SW480 (cell line): Measurements from ENCODE around the gene IMP3.
A peak's percentile ranks its signal among the peaks of the same experiment; 100 is the strongest.
"Not testable (repeated sequence)": the region's sequence is repeated elsewhere in the genome, so short reads cannot be mapped to it uniquely, and the experiment has no call there.

Experiments
- DNase-seq: peaks from one replicate; pipeline ENCODE4 v3.0.0-alpha.2; 2016; ENCODE audit warnings: low spot score

IMP3 gene

DNA sequence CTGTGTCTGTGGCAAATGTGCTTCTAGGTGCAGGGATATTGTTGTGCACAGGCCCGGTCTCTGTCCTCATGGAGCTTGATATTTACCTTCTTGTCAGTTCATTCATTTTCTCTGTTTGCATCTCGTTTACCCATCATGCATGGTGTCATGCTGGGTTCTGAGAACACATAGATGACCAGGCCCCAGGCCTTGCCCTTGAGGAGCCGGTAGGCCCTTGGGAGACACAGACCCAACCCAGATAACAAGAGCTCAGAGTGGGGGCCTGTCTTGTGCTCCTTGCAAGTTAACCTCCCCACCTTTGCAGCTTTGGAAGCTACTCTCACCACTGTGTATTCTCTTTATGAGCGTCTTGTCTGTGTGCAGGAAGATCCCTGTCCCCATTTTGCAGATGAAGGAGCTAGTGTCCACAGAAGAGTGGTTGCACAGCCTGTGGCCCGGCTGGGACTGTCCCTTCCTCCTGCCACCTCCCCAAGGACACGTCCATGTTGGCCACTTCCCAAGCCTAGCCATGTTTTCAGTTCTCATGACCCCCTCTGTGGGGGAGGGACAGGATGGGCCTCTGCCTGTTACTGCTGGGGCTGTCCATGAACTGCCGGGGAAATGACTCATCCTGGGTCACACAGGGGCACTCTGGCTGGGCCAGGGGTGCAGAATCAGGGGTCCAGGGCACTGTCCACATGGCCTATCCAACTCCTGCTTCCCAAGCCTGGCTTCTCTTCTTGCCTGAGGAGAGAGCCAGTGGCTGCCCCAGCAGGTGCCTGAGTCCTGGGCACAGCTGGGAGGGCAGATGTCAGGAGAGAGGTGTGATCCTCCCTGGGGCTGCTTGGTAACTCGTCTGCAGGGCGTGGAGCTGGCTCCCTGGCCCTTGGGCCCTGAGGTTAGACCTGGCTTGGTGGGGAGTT lies 11.1 kb upstream of the IMP3 start:
- DNase-seq, result no peak

DNA sequence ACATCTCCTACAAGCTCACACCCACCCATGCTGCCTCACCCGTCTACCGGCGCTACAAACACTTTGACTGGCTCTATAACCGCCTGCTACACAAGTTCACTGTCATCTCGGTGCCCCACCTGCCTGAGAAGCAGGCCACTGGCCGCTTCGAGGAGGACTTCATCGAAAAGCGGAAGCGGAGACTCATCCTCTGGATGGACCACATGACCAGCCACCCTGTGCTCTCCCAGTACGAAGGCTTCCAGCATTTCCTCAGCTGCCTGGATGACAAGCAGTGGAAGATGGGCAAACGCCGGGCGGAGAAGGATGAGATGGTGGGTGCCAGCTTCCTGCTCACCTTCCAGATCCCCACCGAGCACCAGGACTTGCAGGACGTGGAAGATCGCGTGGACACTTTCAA lies 9.8 kb upstream of the IMP3 start:
- DNase-seq, result no peak

DNA sequence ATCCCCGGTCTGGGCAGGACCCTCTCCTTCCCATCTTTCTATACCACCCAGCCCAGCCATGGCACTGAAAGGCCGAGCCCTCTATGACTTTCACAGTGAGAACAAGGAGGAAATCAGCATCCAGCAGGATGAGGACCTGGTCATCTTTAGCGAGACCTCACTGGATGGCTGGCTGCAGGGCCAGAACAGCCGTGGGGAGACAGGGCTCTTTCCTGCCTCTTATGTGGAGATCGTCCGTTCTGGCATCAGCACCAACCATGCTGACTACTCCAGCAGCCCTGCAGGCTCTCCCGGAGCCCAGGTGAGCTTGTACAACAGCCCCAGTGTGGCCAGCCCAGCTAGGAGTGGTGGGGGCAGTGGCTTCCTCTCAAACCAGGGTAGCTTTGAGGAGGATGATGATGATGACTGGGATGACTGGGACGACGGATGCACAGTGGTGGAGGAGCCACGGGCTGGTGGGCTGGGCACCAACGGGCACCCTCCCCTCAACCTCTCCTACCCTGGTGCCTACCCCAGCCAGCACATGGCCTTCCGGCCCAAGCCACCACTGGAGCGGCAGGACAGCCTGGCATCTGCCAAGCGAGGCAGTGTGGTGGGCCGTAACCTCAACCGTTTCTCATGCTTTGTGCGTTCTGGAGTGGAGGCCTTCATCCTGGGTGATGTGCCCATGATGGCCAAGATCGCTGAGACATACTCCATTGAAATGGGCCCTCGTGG lies 9.2 kb upstream of the IMP3 start:
- no peak for DNase-seq

DNA sequence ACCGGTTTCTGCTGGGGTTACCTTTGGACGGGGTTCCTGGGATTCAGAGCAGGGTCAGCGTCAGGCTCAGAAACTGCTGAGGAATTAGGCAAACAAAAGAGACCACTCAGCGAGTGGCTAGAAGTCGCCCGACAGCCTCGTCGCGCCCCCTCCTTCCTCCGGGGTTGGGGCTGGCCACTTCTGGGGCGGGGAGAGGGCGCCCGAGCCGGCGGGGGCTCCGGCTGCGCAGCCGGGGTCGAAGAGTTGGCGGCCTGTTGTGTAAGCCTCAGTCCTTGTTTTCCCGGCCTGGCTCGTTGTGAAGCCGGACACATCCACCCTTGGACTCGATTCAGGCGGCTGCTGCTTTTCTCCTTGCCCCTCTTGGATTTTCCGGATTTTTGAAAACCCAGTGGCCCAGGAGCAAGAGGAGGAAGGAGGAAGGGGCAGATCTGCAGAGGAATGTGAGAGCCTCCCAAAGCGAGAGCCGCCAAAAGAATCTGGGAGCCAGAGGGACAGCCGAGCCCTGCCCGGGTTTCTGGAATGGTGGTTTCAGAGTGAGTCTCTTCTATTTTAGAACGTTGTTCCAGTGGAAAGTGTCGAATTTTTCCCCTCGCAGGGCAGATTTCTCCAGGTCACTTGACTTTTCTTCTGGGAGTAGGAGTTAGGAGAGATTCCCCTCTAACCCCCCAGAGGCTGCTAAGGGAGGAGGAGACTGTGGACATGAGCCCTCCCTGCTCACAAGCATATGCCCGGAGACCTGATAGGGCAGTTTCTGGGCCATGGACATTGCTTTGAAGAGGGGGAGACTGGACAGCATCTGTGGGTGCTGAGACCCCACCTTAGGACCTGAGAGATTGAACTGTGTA lies 8.4 kb upstream of the IMP3 start:
- no peak for DNase-seq

DNA sequence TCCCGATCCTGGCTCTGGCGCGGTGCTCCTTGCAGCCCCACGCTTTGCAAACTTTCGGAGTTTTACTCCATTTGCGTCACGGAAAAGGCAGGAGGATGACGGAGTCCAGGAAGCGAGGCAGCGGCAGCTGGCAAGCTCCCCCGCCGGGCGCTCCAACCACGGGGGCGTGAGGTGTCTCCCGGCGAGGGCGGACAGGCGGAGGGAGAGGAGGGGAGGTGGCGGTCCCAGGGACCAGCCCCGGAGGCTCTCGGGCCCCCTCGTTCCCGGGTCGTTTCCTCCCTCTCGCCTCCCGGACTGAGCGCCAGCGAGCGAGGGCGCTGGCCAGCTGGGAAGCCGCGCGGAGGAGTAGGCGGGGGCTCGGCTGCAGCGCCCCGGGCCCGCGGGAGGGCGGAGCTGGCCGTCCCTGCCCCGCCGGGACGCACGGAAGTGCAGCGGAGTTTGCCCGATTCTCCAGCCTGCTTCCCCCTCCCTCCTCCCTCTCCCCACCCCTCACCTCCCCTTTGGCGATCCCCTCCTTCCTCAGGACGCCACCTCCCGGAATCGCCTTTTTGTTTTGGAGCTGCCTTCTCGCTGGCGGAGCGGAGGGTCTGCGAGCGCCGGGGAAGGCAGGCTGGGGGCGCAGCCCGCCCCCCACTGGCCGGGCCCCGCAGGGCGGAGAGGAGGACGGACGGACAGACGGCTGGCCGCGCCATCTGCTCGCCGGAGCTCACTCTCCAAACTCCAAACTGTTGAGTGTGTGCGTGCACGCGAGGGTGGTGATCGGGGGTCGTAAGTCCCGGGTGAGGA lies 7.5 kb upstream of the IMP3 start, which contains the start of gene SNX33:
SNX33 (plus strand) TSS at position 543 of the 786 bp plus-strand sequence. CDS start 1,191 bp downstream, outside the sequence.
- DNase-seq, result peak; percentile 60

DNA sequence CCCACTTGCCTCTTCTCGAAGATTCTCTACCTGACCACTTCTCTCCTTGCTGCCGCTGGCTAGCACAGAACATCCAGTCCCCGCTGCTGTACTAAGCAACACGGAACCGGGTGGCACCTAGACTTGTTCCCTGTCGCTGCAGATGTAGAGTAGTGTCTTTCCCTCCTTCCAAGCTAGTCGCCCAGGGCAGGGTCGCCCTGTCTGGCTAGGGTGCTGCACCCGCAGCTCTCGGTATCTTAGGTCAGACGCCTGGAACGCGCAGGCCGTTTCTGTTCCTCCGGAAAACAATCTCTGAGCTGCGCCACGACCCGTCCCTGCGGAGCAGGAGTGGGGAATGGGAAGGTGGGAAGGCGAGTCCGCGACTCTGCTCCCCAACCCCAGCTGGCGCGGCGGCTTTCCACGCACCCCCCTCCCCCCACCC lies 6.9 kb upstream of the IMP3 start:
- no peak for DNase-seq

DNA sequence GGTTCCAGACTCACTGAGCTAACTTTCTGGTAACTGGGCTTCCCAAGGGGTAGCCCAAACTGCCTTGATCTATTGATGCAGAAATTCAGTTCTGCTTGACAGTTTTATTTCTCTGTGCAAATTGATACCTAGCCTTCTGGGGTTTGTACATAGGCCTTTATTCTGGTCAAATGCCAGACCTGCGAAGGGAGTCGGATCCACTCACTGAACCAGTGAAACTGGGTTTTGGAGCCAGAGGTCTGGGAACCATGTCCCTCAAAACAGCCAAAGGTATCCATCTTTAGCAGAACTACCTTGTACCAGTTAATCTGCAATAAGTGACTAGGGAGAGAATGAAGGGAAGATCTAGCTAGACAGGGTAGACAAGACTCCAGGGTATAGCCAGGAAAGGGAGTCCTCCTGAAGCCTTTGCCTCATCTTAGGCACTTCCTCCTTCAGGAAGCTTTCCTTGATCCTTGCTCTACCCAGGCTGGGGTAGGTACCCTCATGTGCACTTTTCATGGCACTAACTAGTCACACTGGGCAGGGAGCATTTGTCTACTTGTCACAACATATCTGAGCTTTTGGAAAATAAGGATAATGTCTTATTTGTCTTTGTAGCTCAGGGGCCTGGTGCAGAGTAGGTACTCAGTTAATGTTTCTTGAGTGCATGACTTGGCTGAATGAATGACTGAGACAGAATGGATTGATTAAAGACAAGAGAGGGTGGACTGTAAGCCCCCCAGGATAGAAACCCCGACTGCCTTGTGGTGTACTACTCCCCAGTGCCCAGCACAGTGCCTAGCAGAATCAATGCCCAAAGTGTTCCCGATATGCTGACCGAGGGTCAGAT lies 6.3 kb upstream of the IMP3 start:
- DNase-seq, result no peak

DNA sequence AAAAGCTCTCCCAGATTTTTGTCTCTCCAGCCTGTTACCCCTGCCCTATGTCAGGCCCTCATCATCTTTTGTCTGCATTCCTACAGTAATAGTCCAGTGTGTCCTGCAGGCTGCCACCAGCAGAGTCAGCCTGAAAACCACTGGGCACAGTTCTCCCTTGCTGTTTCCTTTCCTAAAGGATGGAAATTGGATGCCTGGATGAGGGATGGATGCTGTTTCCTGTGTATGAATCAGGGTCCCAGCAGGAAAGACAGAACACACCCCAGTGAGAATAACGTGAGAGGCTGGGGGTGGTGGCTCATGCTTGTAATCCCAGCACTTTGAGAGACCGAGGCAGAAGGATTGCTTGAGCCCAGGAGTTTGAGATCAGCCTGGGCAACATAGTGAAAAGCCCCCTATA lies 4.4 kb upstream of the IMP3 start:
- no peak for DNase-seq

DNA sequence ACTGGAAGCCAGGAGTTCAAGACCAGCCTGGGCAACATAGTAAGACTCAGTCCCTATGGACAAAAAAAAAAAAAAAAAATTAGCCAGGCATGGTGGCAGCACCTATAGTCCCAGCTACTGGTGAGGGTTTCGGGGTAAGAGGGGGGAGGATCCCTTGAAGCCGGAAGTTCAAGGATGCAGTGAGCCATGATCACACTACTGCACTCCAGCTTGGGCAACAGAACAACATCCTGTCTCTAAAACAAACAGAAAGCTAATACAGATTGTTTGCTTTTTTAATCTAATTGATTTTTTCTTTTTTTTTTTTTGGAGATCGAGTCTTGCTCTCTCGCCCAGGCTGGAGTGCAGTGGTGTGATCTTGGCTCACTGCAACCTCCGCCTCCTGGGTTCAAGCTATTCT lies 1.6 kb upstream of the IMP3 start:
- no peak for DNase-seq

DNA sequence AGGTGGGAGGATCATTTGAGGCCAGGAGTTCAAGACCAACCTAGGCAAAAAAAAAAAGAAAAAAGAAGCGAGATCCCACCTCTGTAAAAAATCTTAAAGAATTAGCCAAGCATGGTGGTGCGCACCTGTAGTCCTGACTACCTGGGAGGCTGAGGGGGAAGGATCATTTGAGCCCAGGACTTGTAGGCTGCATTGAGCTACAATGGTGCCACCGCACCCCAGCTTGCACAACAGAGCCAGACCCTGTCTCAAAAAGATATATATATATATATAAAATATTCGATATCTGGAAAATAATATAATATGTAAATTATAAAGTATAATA lies 1.1 kb upstream of the IMP3 start:
- no peak for DNase-seq

DNA sequence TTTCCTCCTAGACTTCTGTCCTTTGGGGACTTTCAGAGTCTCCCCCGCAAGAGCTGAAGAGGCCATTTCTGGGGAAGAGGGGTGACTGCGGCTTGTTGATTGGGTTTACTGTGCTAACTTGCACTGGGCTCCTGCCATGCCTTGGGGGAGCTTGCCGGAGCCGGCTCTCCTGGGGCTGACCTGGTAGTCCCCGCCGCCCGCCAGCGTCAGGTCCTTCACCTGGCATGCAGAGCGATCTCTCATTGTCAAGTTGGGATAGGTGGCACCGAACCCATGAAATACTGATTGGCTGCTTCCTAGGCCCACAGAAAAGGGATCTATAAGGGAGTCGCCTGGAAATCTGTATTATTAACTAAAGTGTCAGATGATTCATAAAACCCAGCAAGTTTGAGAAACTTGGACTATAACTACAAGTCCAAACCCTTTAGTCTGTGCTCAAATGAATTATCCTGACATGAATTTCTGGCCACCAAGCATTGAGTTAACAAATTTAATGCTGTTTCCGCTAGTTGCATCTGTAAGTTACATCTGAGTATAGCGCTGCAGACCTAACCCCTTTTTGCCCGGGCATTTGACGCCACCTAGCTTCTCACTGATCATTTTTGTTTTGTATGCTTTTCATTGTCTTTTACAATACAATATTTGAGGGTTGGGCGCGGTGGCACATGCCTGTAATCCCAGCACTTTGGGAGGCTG lies 607 bp upstream of the IMP3 start:
- DNase-seq, result peak; percentile 73

DNA sequence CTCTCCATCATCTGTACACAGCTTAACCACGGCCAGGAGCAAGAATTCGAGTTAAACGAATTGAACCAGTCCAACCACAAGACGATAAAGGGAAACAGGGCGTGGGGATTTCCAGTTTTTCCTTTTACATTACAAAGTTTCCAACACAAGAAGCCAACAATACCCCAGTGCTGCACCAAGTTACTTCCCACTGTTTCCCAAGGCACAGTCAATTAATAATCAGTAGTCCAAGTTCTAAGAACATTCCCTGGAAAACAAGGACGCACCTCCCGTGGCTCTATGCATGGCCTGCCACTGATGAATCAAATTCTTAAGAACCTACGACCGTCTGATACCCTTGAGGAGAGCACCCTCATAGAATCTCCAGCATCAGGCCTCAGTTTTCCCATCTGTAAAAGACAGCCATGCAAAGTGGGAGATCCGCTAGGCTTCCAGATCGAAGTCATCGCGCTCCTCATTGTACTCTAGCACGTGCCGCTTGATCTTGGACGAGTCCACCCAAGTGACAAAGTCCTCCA lies 774 bp downstream of the IMP3 start:
- no peak for DNase-seq

DNA sequence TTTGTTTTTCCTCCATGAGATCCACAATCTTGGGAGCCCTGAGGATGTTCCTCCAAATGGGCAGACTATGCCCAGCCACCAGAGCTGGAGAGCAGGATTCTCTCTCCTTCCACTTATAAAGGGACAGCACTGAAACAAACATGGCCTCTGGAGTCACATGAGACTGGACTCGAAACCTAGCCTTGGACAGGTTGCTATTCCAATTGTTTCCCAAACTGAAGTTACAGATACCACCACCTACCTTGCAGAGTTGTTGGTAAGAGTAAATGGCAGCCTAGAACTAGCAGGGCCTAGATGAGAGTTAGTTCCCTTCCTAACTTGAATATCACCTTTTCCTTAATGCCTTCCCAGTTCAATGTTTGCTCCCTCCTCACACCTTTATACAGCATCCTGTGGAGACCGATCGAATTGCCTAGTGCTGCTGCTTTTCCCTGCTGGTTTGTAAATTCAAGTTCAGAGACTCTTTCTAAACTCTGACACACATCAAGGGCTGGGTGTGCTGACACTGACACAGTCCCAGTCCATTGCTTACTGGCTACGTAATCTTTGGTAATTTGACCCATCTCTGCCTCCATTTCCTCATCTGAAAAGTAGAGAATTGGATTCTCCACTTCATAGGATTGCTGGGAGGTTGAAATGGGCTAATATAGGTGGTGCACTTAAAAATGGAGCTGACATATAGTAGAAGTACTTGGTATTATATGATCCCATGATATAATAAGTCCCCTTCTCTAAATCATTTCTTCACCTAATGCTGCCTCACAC lies 2.6 kb downstream of the IMP3 start:
- DNase-seq, result no peak

DNA sequence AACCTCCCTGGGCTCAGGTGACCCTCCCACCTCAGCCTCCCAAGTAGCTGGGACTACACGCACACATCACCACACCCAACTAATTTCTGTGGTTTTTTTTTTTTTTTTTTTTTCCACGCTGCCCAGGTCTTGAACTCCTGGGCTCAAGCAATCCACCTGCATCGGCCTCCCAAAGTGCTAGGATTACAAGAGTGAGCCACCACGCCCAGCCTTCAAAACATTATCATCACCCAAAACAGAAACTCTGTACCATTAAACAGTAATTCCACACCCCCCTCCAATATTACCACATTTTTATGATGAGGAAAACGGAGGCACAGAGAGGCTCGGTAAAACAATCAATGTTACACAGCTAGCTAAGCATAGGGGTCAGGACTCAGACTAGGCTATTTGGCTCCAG lies 4.0 kb downstream of the IMP3 start:
- DNase-seq, result no peak

DNA sequence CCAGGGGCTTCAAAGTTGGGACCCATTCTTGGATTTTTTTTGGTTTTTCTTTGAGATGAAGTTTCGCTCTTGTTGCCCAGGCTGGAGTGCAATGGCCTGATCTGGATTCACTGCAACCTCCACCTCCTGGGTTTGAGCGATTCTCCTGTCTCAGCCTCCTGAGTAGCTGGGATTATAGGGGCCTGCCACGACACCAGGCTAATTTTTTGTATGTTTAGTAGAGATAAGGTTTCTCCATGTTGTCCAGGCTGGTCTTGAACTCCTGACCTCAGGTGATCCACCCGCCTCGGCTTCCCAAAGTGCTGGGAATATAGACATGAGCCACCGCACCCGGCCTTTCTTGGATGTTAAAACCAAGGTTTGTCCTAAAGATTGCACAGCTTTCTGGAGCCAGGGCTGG lies 6.1 kb downstream of the IMP3 start:
- not testable (repeated sequence) for DNase-seq

DNA sequence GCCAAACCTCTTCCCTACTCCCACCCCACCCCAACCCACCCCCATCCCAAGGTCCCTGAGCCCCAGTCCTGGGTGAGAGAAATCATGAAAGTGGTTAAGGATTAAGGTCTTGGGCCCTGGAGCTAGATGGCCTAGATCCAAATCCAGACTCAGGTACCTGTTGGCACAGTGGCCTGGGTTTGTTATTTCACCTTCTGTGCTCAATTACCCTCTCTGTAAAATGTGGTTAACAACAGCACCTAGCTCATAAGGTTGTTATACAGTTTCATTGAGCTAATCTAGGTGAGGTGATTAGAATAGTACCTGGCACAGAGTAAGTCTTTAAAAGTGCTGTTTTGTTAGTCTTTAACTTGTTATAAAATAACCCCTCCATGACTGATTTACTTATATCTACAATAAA lies 8.1 kb downstream of the IMP3 start:
- DNase-seq, result no peak

DNA sequence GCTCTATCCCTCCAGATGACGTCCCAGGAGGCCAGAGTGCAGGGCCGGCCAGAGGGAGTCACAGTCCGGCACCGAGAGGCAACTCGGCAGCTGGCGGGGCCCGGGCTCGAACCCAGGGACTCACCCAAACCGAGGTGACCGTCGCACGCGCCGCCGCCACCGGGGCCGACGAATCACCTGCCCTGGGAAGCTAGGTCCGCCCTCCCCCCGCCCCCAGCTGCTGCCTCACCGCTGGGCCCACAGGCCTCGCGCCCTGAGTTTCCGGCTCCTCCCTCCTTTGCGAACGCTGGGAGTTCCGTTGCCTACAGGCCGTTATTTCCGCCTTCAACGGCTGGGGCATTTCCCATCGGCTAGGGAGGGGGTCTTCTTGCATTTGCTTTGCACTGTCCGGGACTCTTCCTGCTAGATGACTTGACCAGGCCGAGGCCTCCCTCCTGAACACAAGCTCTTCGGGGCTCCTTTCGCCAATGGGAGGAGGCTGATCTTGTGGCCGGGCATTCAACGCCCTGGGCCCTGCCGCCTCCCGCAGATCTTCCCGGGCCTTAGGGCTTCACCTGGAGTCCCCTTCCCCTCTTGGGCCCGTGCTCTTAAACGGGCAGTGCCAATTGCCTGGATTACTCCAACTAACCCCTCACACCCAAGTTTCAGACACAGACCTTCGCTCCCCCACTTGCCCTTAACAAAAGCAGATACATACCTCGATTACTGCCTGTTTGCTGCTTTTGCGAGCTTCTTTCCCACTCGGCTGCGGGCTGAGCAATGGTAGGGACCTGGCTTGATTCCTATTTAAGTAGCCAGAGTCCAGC lies 14.3 kb downstream of the IMP3 start, which contains the start of gene SNUPN:
SNUPN (minus strand) TSS at position 184 of the 806 bp plus-strand sequence. CDS start 4,674 bp downstream, outside the sequence.
- DNase-seq, result peak; percentile 89

DNA sequence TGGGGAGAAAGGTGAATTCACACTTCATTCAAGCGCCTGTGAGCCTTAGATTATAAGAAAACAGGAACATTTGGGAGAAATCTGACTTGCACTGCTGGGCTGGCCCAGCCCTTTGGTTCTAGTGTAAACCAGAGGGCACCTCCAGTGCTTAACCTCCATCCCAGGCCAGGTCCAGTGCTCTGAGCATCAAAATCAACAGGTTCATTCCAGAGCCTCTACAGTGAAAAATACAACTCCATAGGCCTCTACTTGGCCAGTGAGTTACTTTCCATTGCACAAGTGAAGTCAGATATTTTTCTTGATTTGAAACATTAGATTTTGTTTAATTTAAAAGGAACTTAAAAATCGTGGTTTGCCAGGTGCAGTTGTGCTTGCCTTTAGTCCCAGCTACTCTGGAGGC lies 17.5 kb downstream of the IMP3 start:
- no peak for DNase-seq
